Endothelial cell of umbilical vein (primary cell): ENCODE results near the gene MED15. TPM values are rescaled to one million over a fixed set of nuclear protein-coding genes. Genes with fewer than 3 reads are reported as not detected.
"Not testable (repeated sequence)": the region's sequence is repeated elsewhere in the genome, so short reads cannot be mapped to it uniquely, and the experiment has no call there.

Experiments
- BruUV-seq: library from RNA; stranded (reverse); fragments of 400-500 nt; replicated peaks from 2 replicates; lab custom pipeline; 2021; lab: Mats Ljungman, UMichigan
- CTCF ChIA-PET: fragments of 300-600, 350-600 bp; sonication (Branson Sonifier 250); formaldehyde crosslinking; loops from one replicate; lab custom pipeline; 2021; ENCODE audit warnings: antibody characterized with exemption, inconsistent platforms; lab: Charles Lee
- POLR2A ChIA-PET: fragments of 300-600, 350-600 bp; sonication (Branson Sonifier 250); formaldehyde crosslinking; loops from one replicate; lab custom pipeline; 2021; ENCODE audit warnings: antibody characterized with exemption, inconsistent platforms; lab: Charles Lee
- DNase-seq: peaks from one replicate; pipeline ENCODE4 v3.0.0-alpha.2; 2011; ENCODE audit warnings: low read depth, low spot score
- FAIRE-seq: peaks from 2 replicates; lab custom pipeline; 2011; peaks lifted over from hg19 to GRCh38; lab: Jason Lieb, UNC
- H2AFZ ChIP-seq: 2 replicates; pipeline ENCODE4 v1.6.0; 2012; ENCODE audit warnings: low read depth, low read length, control low read depth, inconsistent platforms
- H3K27ac ChIP-seq: 2 replicates; pipeline ENCODE4 v1.5.1; 2011; ENCODE audit warnings: low read depth, mild to moderate bottlenecking, control low read depth, low read length, moderate library complexity; ENCODE audit not compliant: insufficient read depth
- H3K27me3 ChIP-seq, 2 experiments: 2 replicates each; pipeline versions ENCODE4 v1.6.0 to v1.6.1; 2011; ENCODE audit warnings: low read length in 2 of 2, mixed read lengths in 1 of 2; ENCODE audit not compliant: control insufficient read depth in 2 of 2, insufficient read depth in 2 of 2
- H3K36me3 ChIP-seq, 2 experiments: 2 replicates in 1 of 2; 3 replicates in 1 of 2; pipeline ENCODE4 v1.5.1; 2011; ENCODE audit warnings: low read length in 2 of 2, mild to moderate bottlenecking in 1 of 2, moderate library complexity in 1 of 2; ENCODE audit not compliant: control insufficient read depth in 2 of 2, insufficient read depth in 2 of 2; ENCODE audit errors: extremely low read depth in 1 of 2
- H3K4me1 ChIP-seq: 3 replicates; pipeline ENCODE4 v1.5.1; 2011; ENCODE audit warnings: mild to moderate bottlenecking, low read length; ENCODE audit not compliant: control insufficient read depth, insufficient read depth; ENCODE audit errors: extremely low read depth
- H3K4me2 ChIP-seq: 2 replicates; pipeline ENCODE4 v1.6.1; 2011; ENCODE audit warnings: low read length, control low read depth, mixed read lengths; ENCODE audit not compliant: insufficient read depth
- H3K4me3 ChIP-seq, 3 experiments: fragments of 200-600 bp in 1 of 3; sonication (generic), shearing (Covaris generic) in 1 of 3; replicated peaks in 1 of 3; 2 replicates each; pipeline ENCODE4 v1.5.1; 2011 to 2016; ENCODE audit warnings: control low read depth in 3 of 3, low read length in 3 of 3, mild to moderate bottlenecking in 2 of 3, inconsistent platforms in 1 of 3, low read depth in 1 of 3, moderate library complexity in 1 of 3; ENCODE audit not compliant: insufficient read depth in 1 of 3
- H3K79me2 ChIP-seq: 2 replicates; pipeline ENCODE4 v1.6.0; 2012; ENCODE audit warnings: low read length, inconsistent platforms; ENCODE audit not compliant: control insufficient read depth, insufficient read depth
- H3K9ac ChIP-seq: replicated peaks from 2 replicates; pipeline ENCODE3; 2011; ENCODE audit warnings: low read length, control low read depth; ENCODE audit not compliant: insufficient read depth; ENCODE audit errors: extremely low read depth
- H3K9me1 ChIP-seq: replicated peaks from 3 replicates; pipeline ENCODE4 v1.6.0; 2011; ENCODE audit warnings: mild to moderate bottlenecking, low read length; ENCODE audit not compliant: control insufficient read depth, insufficient read depth; ENCODE audit errors: extremely low read depth
- H3K9me3 ChIP-seq: replicated peaks from 2 replicates; pipeline ENCODE4 v1.5.1; 2012; ENCODE audit warnings: low read length, inconsistent platforms; ENCODE audit not compliant: control insufficient read depth, insufficient read depth
- H4K20me1 ChIP-seq: replicated peaks from 2 replicates; pipeline ENCODE3; 2011; ENCODE audit warnings: mild to moderate bottlenecking, low read length; ENCODE audit not compliant: control insufficient read depth, insufficient read depth; ENCODE audit errors: extremely low read depth
- CTCF ChIP-seq, 2 donors: IDR thresholded peaks; 1 replicate in 1 of 2; 2 replicates in 1 of 2; pipeline ENCODE4 v1.5.1; 2011; ENCODE audit warnings: low read length in 2 of 2, mild to moderate bottlenecking in 2 of 2, moderate library complexity in 2 of 2, control low read depth in 1 of 2, inconsistent platforms in 1 of 2, low read depth in 1 of 2; ENCODE audit not compliant: insufficient read depth in 1 of 2; ENCODE audit errors: extremely low read depth in 1 of 2
- EZH2 ChIP-seq: IDR thresholded peaks from 2 replicates; pipeline ENCODE4 v1.6.1; 2012; ENCODE audit warnings: borderline replicate concordance, low read depth, mild to moderate bottlenecking, moderate library complexity, low read length, inconsistent platforms; ENCODE audit not compliant: severe bottlenecking
- FOS ChIP-seq: IDR thresholded peaks from 2 replicates; pipeline ENCODE4 v1.6.1; 2011; ENCODE audit warnings: mild to moderate bottlenecking, low read length, moderate library complexity, borderline replicate concordance; ENCODE audit not compliant: insufficient read depth
- GATA2 ChIP-seq: IDR thresholded peaks from 2 replicates; pipeline ENCODE4 v1.7.0; 2011; ENCODE audit warnings: low read depth, mild to moderate bottlenecking, moderate library complexity, mixed read lengths, low read length; ENCODE audit not compliant: insufficient read length, insufficient read depth
- MYC ChIP-seq: IDR thresholded peaks from one replicate; pipeline ENCODE4 v1.6.1; 2011; ENCODE audit warnings: mild to moderate bottlenecking, low read depth, low read length
- POLR2A ChIP-seq: IDR thresholded peaks from 2 replicates; pipeline ENCODE4 v1.6.1; 2012; ENCODE audit warnings: low read depth, mild to moderate bottlenecking, control low read depth, low read length
- POLR2AphosphoS5 ChIP-seq: IDR thresholded peaks from 2 replicates; pipeline ENCODE4 v1.6.1; 2012; ENCODE audit warnings: low read depth, mild to moderate bottlenecking, control low read depth, low read length, moderate library complexity; ENCODE audit not compliant: insufficient read depth
- dilution Hi-C: fragments of 300-500 bp; cut with MboI; formaldehyde crosslinking; loops from one replicate; pipeline ENCODE4 v1.15.0; 2019; ENCODE audit warnings: low sequenced_read_pairs; ENCODE audit not compliant: extremely low pct_ligation_motif_present
- intact Hi-C: fragments of 100-400 bp; cut with micrococcal nuclease; formaldehyde crosslinking; loops from one replicate; pipeline ENCODE4 v1.10.0; 2022
- polyA plus RNA-seq, 4 experiments: library from polyadenylated mRNA; depleted of rRNA in 3 of 4; stranded (reverse) in 3 of 4; unstranded in 1 of 4; fragments of >200 nt; gene quantifications; 2 replicates each; pipeline versions ENCODE4 v1.2.1 to v1.2.3, GENCODE V29; 2011 to 2012; ENCODE audit warnings: missing spikeins in 1 of 4
- total RNA-seq: library from RNA; stranded (reverse); gene quantifications from 2 replicates; pipeline ENCODE4 v1.2.3, GENCODE V29; 2021

Gene MED15
- total and polyA plus RNA-seq, 2 donors (not counting 3 experiments of a cell fraction or from before 2014, with no cell fraction given), result 68.1 to 138 TPM

- CTCF ChIA-PET, result interaction anchor here (1.6 kb wide), 1 partner anchor 23 kb away, joined by 4 read pairs; no protein-coding TSS in a partner anchor
Observed at GRCh38 chr22:20479612-20480196, 27.7 kb upstream of the MED15 start.

GRCh38 chr22:20483143-20483506 is 24.3 kb upstream of the MED15 start:
- FAIRE-seq, H3K27me3 ChIP-seq, H2AFZ ChIP-seq, H3K36me3 ChIP-seq, H3K4me3 ChIP-seq, DNase-seq, H3K4me1 ChIP-seq, H3K79me2 ChIP-seq, intact Hi-C loops, H3K9me3 ChIP-seq, BruUV-seq, POLR2A ChIA-PET, dilution Hi-C loops, H3K27ac ChIP-seq, H3K4me2 ChIP-seq, H3K9ac ChIP-seq, H4K20me1 ChIP-seq, H3K9me1 ChIP-seq: not testable (repeated sequence)
- CTCF ChIA-PET, result interaction anchor here (1.2 to 1.7 kb wide), 2 partner anchors 27 to 81 kb away, joined by 3 to 4 read pairs; no protein-coding TSS in a partner anchor

More at GRCh38 chr22:20479612-20480196, 27.7 kb upstream of the MED15 start:
- Histone ChIP-seq H3K27ac (no peak overlapping the region), H3K4me1 (no peaks in the 10 kb centered on the region), H3K9ac (no peak overlapping the region), H3K4me3 (no peak overlapping the region), H3K9me3 (no peaks in the 10 kb centered on the region), H3K27me3 (no peaks in the 10 kb centered on the region), H3K9me1 (no peaks in the 10 kb centered on the region), H3K36me3 (no peaks in the 10 kb centered on the region), H4K20me1 (no peaks in the 10 kb centered on the region), H3K4me2 (no peak overlapping the region), H3K79me2 (no peaks in the 10 kb centered on the region), H2AFZ (no peak overlapping the region)
- BruUV-seq, result no TSS peak
- no peak for TF ChIP-seq FOS
- TF ChIP-seq POLR2A, result no peak
- no peak for TF ChIP-seq MYC
- TF ChIP-seq GATA2, result no peak
- no peak for TF ChIP-seq POLR2AphosphoS5
- TF ChIP-seq CTCF (IDR thresholded peaks at IDR 0.05; ENCODE audit: extremely low read depth in 1 of 2, insufficient read depth in 1 of 2, low read depth in 1 of 2, low read length in 2 of 2), result no peak
- no peak for TF ChIP-seq EZH2
- intact Hi-C loops, result no loop called here
- POLR2A ChIA-PET, result no interaction called here
- dilution Hi-C loops, result no loop called here
- DNase-seq, result no peak
- FAIRE-seq, result no peak
